Measurements from ENCODE around the gene LSM2.

DNA sequence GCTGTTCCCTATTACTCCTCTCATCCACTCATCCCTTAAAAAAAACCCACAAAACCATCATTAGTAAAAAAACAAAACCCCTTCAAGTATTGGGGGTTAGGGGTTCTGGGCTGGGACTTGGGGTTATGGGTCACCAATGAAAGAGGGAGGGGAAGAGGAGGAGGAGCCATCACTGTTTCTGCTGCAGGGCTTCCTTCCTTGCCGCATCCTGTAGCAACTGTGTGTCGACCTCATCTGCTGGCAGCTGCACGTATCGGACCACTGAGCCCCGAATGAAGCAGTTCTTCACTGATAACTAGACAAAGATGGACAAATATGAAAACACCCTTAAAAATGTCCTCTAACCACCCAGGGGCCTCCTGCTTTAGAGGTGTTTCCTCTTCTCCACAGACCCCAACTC, 9.2 kb downstream of the LSM2 start:
- TF ChIP-seq POLR2AphosphoS5 (IDR thresholded peaks at IDR 0.05) (no peak), CTCF (IDR thresholded peaks at IDR 0.05; ENCODE audit: poor library complexity, severe bottlenecking) (no peak), EP300 (conservative IDR thresholded peaks at IDR 0.05; ENCODE audit: poor library complexity, severe bottlenecking) (no peak), RAD21 (conservative IDR thresholded peaks at IDR 0.05) (no peak), SMC3 (conservative IDR thresholded peaks at IDR 0.05; ENCODE audit: poor library complexity) (no peak), TAF1 (IDR thresholded peaks at IDR 0.05; ENCODE audit: low read depth) (no peak), EZH2 (IDR thresholded peaks at IDR 0.05; ENCODE audit: borderline replicate concordance, insufficient read depth, low read length, poor library complexity, severe bottlenecking) (no peak), MXI1 (conservative IDR thresholded peaks at IDR 0.05; ENCODE audit: poor library complexity, severe bottlenecking) (no peak)
- TF ChIP-seq, protein P1, sequence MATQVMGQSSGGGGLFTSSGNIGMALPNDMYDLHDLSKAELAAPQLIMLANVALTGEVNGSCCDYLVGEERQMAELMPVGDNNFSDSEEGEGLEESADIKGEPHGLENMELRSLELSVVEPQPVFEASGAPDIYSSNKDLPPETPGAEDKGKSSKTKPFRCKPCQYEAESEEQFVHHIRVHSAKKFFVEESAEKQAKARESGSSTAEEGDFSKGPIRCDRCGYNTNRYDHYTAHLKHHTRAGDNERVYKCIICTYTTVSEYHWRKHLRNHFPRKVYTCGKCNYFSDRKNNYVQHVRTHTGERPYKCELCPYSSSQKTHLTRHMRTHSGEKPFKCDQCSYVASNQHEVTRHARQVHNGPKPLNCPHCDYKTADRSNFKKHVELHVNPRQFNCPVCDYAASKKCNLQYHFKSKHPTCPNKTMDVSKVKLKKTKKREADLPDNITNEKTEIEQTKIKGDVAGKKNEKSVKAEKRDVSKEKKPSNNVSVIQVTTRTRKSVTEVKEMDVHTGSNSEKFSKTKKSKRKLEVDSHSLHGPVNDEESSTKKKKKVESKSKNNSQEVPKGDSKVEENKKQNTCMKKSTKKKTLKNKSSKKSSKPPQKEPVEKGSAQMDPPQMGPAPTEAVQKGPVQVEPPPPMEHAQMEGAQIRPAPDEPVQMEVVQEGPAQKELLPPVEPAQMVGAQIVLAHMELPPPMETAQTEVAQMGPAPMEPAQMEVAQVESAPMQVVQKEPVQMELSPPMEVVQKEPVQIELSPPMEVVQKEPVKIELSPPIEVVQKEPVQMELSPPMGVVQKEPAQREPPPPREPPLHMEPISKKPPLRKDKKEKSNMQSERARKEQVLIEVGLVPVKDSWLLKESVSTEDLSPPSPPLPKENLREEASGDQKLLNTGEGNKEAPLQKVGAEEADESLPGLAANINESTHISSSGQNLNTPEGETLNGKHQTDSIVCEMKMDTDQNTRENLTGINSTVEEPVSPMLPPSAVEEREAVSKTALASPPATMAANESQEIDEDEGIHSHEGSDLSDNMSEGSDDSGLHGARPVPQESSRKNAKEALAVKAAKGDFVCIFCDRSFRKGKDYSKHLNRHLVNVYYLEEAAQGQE (IDR thresholded peaks at IDR 0.05; ENCODE audit: borderline replicate concordance) = no peak
